HepG2 (cell line): ENCODE measurements around the gene KLC4. TPM values are rescaled to one million over a fixed set of nuclear protein-coding genes. Genes with fewer than 3 reads are reported as not detected.

Experiments
- CAMTA2 ChIP-seq: sonication (generic); formaldehyde crosslinking; IDR thresholded peaks from 2 replicates; pipeline ENCODE4 v1.4.0; 2020; ENCODE audit warnings: mild to moderate bottlenecking, missing genetic modification reagents, borderline replicate concordance
- ELF4 ChIP-seq: sonication (generic); formaldehyde crosslinking; IDR thresholded peaks from 2 replicates; pipeline ENCODE4 v1.5.0; 2020; ENCODE audit warnings: missing genetic modification reagents, mild to moderate bottlenecking, moderate library complexity, borderline replicate concordance
- GATA4 ChIP-seq: sonication (generic); IDR thresholded peaks from 2 replicates; pipeline ENCODE4 v1.6.1; 2016; ENCODE audit warnings: antibody characterized with exemption, low read depth, borderline replicate concordance
- HIC2 ChIP-seq: sonication (generic); formaldehyde crosslinking; IDR thresholded peaks from 2 replicates; pipeline ENCODE4 v1.9.0; 2022; ENCODE audit warnings: low read depth, missing genetic modification reagents
- RBM39 ChIP-seq: fragments of 200-400 bp; formaldehyde crosslinking; IDR thresholded peaks from one replicate; pipeline ENCODE4 v1.6.1; 2018; ENCODE audit warnings: antibody characterized with exemption, mild to moderate bottlenecking, low read depth, low read length; ENCODE audit not compliant: poor library complexity, severe bottlenecking
- RFX1 ChIP-seq: fragments of 450-650 bp; IDR thresholded peaks from 2 replicates; pipeline ENCODE4 v1.6.1; 2017
- TAF15 ChIP-seq: fragments of 200-400 bp; formaldehyde crosslinking; IDR thresholded peaks from one replicate; pipeline ENCODE4 v1.6.1; 2018; ENCODE audit warnings: mild to moderate bottlenecking, low read depth, low read length; ENCODE audit not compliant: poor library complexity, severe bottlenecking
- ZBTB26 ChIP-seq: IDR thresholded peaks from 2 replicates; pipeline ENCODE4 v1.6.1; 2016; ENCODE audit warnings: missing compliant biosample characterization, missing genetic modification reagents, borderline replicate concordance
- ZFP82 ChIP-seq: sonication (generic); formaldehyde crosslinking; IDR thresholded peaks from 2 replicates; pipeline ENCODE4 v1.5.1; 2020; ENCODE audit warnings: mild to moderate bottlenecking, missing genetic modification reagents, borderline replicate concordance
- ZNF263 ChIP-seq: sonication (generic); formaldehyde crosslinking; IDR thresholded peaks from 2 replicates; pipeline ENCODE4 v1.4.0; 2020; ENCODE audit warnings: missing genetic modification reagents
- ZNF30 ChIP-seq: sonication (generic); formaldehyde crosslinking; IDR thresholded peaks from 2 replicates; pipeline ENCODE4 v1.5.0; 2020; ENCODE audit warnings: mild to moderate bottlenecking, missing genetic modification reagents
- ZNF609 ChIP-seq: sonication (generic); formaldehyde crosslinking; IDR thresholded peaks from 2 replicates; pipeline ENCODE4 v1.4.0; 2020; ENCODE audit warnings: mild to moderate bottlenecking, missing genetic modification reagents, borderline replicate concordance
- ZNF782 ChIP-seq: sonication (generic); formaldehyde crosslinking; IDR thresholded peaks from 2 replicates; pipeline ENCODE4 v1.4.0; 2020; ENCODE audit warnings: missing genetic modification reagents, mild to moderate bottlenecking, borderline replicate concordance
- polyA plus RNA-seq, 8 experiments: library from polyadenylated mRNA; depleted of rRNA in 3 of 8; stranded (reverse) in 7 of 8; unstranded in 1 of 8; fragments of >200 nt; fragmentation: Illumina TruSeq in 4 of 8; extraction: Trizol in 4 of 8; gene quantifications; 2 replicates each; pipeline versions ENCODE4 v1.2.1 to v1.2.3, GENCODE V29; 2011 to 2016; ENCODE audit warnings: low read depth in 4 of 8, missing spikeins in 1 of 8, mixed read lengths in 1 of 8; ENCODE audit not compliant: insufficient read depth in 1 of 8
- total RNA-seq, 5 experiments: library from RNA; depleted of rRNA; stranded (reverse); fragments of >200 nt; fragmentation: Illumina TruSeq; extraction: Trizol; gene quantifications; 2 replicates each; pipeline ENCODE4 v1.2.3, GENCODE V29; 2016; ENCODE audit warnings: low read depth in 1 of 5
- TF ChIP-seq, protein P1 (sequence below): sonication (generic); formaldehyde crosslinking; IDR thresholded peaks from 2 replicates; pipeline ENCODE4 v1.4.0; 2020; ENCODE audit warnings: missing genetic modification reagents
- TF ChIP-seq, protein P2 (sequence below): sonication (generic); formaldehyde crosslinking; IDR thresholded peaks from 2 replicates; pipeline ENCODE4 v1.4.0; 2020; ENCODE audit warnings: missing genetic modification reagents

The KLC4 gene
- total and polyA plus RNA-seq, 2 of the 13 experiments (the other 11 are each of a cell fraction or from before 2014, with no cell fraction given), result 45.4 to 70.4 TPM

GRCh38 chr6:43075670-43076463 lies 16.4 kb downstream of the KLC4 start, which contains the start of gene PTK7 (continued):
- TF ChIP-seq, protein P1, sequence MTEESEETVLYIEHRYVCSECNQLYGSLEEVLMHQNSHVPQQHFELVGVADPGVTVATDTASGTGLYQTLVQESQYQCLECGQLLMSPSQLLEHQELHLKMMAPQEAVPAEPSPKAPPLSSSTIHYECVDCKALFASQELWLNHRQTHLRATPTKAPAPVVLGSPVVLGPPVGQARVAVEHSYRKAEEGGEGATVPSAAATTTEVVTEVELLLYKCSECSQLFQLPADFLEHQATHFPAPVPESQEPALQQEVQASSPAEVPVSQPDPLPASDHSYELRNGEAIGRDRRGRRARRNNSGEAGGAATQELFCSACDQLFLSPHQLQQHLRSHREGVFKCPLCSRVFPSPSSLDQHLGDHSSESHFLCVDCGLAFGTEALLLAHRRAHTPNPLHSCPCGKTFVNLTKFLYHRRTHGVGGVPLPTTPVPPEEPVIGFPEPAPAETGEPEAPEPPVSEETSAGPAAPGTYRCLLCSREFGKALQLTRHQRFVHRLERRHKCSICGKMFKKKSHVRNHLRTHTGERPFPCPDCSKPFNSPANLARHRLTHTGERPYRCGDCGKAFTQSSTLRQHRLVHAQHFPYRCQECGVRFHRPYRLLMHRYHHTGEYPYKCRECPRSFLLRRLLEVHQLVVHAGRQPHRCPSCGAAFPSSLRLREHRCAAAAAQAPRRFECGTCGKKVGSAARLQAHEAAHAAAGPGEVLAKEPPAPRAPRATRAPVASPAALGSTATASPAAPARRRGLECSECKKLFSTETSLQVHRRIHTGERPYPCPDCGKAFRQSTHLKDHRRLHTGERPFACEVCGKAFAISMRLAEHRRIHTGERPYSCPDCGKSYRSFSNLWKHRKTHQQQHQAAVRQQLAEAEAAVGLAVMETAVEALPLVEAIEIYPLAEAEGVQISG (CRISPR knock-in tag), result peak; percentile 11; the same call in 1 of the 2 replicates
- TF ChIP-seq CAMTA2 (no peak), ZBTB26 (CRISPR knock-in tag) (no peak), HIC2 (CRISPR knock-in tag) (0 out of 2 replicates have a peak, but pooled peaks have one; percentile 9), ZNF782 (no peak), TAF15 (no peak), ZNF263 (peak; percentile 16; the same call in 1 of the 2 replicates), ZFP82 (0 out of 2 replicates have a peak, but pooled peaks have one; percentile 35), GATA4 (peak; percentile 17; the same call in 1 of the 2 replicates), ZNF30 (CRISPR knock-in tag) (no peak), ELF4 (CRISPR knock-in tag) (0 out of 2 replicates have a peak, but pooled peaks have one; percentile 7), ZNF609 (no peak), RBM39 (no peak), RFX1 (no peak)
- TF ChIP-seq, protein P2, sequence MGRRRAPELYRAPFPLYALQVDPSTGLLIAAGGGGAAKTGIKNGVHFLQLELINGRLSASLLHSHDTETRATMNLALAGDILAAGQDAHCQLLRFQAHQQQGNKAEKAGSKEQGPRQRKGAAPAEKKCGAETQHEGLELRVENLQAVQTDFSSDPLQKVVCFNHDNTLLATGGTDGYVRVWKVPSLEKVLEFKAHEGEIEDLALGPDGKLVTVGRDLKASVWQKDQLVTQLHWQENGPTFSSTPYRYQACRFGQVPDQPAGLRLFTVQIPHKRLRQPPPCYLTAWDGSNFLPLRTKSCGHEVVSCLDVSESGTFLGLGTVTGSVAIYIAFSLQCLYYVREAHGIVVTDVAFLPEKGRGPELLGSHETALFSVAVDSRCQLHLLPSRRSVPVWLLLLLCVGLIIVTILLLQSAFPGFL (CRISPR knock-in tag), result no peak
